Choroid plexus epithelial cell (primary cell): Measurements from ENCODE around the gene CHID1.

ENCODE experiments used
- DNase-seq: peaks from one replicate; pipeline ENCODE4 v3.0.0-alpha.2; 2010; ENCODE audit warnings: low read depth
- H3K4me3 ChIP-seq: 2 replicates; pipeline ENCODE4 v1.5.1; 2011; ENCODE audit warnings: low read depth, mild to moderate bottlenecking, control low read depth, low read length, moderate library complexity
- CTCF ChIP-seq: conservative IDR thresholded peaks from 2 replicates; pipeline ENCODE4 v1.5.1; 2011; ENCODE audit warnings: low read depth, mild to moderate bottlenecking, control low read depth, inconsistent platforms, low read length, moderate library complexity

CHID1 gene

DNA sequence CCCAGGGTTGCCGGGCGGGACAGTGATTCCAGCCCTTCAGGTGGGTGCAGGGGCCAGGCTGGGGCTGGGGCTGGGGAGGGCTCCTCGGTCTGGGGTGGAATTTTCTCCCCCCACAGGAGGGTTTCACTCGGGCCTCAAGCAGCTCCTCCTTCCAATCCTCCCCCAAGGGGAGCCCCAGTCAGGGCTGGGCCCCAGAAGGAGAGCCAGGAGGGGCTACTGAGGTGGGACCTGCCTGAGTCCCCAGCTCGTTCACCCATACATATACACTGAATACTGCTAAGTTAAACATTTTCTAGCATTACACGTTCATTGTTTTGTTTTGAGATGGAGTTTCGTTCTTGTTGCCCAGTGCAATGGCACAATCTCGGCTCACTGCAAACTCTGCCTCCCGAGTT, 84.4 kb downstream of the CHID1 start:
- no peak for TF ChIP-seq CTCF
- no peak overlapping the region for H3K4me3 ChIP-seq
- no peak for DNase-seq

- no peak for DNase-seq
Observed at GRCh38 chr11:825366-826226, 85.0 kb downstream of the CHID1 start.

GRCh38 chr11:824942-825341, 85.7 kb downstream of the CHID1 start:
- no peak for TF ChIP-seq CTCF
- DNase-seq: no peak

More at GRCh38 chr11:825366-826226, 85.0 kb downstream of the CHID1 start:
- TF ChIP-seq CTCF: no peak
- H3K4me3 ChIP-seq: no peak overlapping the region

GRCh38 chr11:824292-824880, 86.2 kb downstream of the CHID1 start:
- DNase-seq: no peak
- TF ChIP-seq CTCF: no peak
- H3K4me3 ChIP-seq: no peak overlapping the region

More at GRCh38 chr11:824942-825341, 85.7 kb downstream of the CHID1 start:
- H3K4me3 ChIP-seq: no peak overlapping the region

DNA sequence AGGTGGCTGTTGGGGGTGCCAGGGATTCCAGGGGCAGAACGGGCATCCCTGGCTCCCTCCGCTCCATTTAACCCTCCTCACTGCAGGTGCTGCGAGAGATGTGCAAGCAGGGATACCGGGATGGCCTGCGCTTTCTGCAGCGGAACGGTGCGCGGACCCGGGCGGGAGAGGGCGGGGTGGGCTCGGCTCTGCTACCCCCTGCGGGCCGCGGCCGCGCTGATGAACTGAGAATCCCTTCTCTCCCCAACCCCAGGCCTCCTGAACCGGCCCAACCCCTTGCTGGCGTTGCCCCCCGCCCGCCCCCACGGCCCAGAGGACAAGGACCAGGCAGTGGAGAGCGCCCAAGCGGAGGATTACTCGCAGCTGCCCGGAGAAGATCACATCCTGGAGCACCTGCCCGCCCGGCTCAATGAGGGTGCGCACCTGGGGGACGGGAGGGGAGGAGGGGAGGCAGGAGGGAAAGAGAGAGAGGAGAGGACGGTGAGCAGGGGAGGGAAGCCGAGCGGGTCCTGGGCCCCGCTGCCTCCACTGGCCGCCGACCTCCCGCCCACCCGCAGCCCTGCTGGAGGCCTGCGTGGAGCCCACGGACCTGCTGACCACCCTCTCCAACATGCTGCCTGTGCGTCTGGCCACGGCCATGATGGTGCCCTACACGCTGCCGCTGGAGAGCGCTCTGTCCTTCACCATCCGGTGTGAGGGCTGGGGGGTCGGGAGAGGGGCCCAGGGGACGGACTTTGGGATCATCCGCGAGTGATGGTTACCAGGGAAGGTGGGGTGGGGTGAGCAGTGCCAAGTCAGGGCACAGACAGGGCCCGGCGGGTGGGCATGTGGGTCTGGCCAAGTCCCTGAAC, 86.9 kb downstream of the CHID1 start:
- no peak for DNase-seq
- no peak for TF ChIP-seq CTCF
- H3K4me3 ChIP-seq: no peak overlapping the region

DNA sequence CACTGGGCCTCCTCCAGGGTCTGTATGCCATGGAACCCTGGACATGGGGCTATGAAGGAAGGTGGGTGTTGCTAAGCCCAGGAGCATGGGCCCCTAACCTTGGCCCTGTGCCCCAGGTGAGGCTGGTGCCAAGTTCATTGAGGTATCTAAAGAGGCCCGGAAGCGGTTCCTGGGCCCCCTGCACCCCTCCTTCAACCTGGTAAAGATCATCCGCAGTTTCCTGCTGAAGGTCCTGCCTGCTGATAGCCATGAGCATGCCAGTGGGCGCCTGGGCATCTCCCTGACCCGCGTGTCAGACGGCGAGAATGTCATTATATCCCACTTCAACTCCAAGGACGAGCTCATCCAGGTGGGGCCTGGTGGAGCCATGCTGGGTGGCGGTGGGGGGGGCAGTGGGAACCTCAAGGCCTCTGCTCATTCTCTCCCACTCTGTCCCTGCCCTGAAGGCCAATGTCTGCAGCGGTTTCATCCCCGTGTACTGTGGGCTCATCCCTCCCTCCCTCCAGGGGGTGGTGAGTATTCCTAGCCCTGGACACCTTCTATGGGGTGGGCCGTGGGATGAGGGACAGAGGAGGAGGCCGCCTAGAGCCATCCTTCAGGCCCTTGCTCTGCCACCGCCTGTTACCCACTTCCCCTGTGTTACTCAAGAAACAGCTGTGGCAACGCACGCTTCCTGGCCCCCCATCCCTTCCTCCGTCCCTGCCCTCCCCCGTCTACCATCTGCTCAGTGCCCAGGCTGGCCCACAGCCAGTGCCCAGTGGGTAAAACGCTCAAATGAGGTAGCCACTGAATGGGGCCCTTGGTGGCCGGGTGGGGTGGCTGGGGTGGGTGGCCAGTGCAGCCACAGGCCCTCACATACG, 88.9 kb downstream of the CHID1 start:
- DNase-seq: no peak
- H3K4me3 ChIP-seq: no peak overlapping the region

More for the DNA sequence above, 88.9 kb downstream of the CHID1 start:
- no peak for TF ChIP-seq CTCF
